IPS DF 19.7 (cell line): ENCODE results near the gene DDX6.
"Not testable (repeated sequence)": the region's sequence is repeated elsewhere in the genome, so short reads cannot be mapped to it uniquely, and the experiment has no call there.

ENCODE experiments used
- DNase-seq: peaks from one replicate; pipeline ENCODE4 v3.0.0-alpha.2; 2013; ENCODE audit warnings: low read depth, low spot score

The DDX6 gene

DNA sequence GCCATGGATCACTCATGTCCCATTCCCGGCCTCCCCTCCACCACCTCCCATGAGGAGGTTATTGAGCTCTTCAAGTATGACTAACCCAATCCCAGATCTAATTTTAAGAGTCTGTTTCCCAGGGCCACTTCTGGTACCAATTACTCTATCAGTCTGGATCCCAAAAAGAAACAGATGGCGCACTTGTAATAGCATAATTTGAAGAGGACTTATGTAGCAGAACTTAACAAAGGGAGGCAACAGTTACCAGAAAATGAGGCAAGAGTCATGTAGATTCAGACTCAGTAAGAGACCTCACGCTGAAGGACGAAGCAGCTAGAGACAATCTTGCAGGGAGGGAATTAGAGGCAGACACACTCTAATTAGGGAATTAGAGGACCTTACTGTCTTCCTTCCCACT lies 46.9 kb downstream of the DDX6 start:
- DNase-seq, result no peak

DNA sequence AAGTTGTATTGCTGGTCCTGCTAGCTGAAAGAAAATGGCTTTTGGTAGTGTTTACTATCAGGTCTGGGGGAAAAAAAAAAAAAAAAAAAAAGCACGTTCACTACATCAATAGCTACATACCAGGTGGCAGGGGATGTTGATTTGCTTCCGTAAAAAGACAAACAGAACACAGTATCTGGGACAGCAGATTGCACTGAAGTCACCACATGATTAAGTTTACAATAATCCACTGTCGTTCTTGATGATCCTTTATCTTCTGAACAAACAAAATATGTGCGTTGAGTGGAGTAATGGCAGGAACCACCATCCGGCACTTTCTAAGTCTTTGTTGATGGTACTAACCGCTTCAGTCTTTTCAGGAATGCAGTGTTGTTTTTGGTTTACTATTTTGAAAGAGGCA lies 48.7 kb downstream of the DDX6 start:
- no peak for DNase-seq

DNA sequence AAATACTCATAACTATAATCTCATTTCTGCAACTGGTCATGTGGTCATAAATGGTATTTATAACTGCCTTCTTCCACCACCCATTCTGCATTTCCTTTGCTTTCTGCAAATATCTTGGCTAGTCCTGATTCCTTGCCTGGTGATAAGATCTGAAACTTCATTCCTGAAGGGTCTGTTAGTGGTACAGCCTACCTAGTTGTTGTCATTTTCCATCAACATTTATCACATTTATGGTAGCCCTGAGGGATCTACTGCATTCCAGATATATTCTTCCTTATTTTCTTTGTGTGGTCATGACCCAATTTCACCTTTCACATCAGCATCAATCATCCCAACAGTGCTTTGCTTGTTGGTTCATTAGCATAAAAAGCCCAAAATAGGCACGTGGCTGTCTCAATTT lies 50.1 kb downstream of the DDX6 start:
- no peak for DNase-seq

DNA sequence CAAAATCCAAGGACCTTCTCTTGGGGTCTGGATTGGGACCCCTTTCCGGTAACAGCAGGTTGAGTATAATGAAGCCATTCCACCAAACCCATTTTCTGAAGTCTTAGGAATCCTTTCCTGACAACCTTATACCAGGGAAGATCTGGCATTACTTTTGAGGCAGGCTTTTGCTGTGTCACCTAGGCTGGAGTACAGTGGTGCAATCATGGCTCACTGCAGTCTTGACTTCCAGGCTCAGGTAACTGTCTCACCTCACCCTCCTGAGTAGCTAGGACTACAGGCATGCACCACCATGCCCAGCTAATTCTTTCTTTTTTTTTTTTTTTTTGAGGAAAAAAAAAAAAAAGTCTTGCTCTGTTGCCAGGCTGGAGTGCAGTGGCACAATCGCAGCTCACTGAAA lies 55.8 kb downstream of the DDX6 start:
- DNase-seq, result no peak

DNA sequence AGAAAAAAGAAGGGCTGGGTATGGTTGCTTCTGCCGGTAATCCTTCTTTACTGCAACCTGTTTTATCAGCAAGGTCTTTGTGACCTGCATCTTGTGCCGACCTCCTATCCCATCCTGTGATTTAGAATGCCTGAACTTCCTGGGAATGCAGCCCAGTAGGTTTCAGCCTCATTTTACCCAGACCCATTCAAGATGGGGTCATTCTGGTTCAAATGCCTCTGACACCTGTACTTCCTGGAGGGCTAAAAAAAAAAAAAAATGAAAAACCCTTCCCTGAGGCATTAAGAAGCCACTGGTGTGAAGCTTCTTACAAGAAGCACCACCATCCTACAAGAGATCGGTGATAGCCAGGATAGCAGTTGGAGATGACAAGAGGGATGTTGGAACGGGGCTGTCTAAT lies 56.9 kb downstream of the DDX6 start:
- DNase-seq, result no peak

- not testable (repeated sequence) for DNase-seq
These were observed 61.2 kb downstream of the DDX6 start for GRCh38 chr11:118729753-118730152.

DNA sequence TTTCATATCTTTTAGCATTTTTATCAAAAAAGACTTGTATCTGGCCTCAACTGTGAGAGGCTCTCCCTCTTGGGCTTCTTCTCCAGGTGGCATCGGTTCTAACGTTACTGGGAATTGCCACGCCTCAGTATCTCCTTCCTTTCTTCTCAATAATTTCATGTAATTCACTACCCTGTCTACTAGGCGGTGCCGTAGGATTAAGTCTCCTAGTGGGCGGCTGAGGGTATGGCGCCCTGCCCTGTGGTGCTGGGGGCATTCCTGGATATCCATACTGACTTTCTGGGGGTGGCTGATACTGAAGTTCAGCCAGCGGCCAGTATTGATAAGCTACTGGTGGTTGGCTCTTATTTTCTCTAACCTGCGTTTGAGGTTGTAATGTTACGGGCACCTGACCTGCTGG lies 62.9 kb downstream of the DDX6 start:
- not testable (repeated sequence) for DNase-seq

GRCh38 chr11:118727721-118728066 lies 63.3 kb downstream of the DDX6 start:
- DNase-seq, result not testable (repeated sequence)

- DNase-seq, result not testable (repeated sequence)
These were observed 63.8 kb downstream of the DDX6 start for GRCh38 chr11:118727001-118727720.

- DNase-seq, result not testable (repeated sequence)
These were observed 69.4 kb downstream of the DDX6 start for GRCh38 chr11:118721478-118722015.

DNA sequence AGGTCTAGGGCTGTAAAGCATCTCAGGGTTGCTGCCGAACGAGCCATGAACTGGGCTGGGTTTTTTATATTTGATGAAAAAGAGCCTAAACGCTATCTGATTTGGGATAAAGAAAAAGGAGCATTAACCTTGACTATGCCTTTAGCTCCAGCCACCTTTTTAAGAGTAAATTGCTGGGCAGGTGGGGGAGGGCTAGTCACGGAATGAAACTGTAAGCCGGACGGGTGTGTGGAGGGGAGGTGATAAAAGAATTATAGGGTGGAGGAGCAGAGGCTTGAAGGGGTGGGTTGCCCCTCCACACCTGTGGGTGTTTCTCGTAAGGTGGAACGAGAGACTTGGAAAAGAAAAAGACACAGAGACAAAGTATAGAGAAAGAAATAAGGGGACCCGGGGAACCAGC lies 70.2 kb downstream of the DDX6 start:
- DNase-seq, result not testable (repeated sequence)

DNA sequence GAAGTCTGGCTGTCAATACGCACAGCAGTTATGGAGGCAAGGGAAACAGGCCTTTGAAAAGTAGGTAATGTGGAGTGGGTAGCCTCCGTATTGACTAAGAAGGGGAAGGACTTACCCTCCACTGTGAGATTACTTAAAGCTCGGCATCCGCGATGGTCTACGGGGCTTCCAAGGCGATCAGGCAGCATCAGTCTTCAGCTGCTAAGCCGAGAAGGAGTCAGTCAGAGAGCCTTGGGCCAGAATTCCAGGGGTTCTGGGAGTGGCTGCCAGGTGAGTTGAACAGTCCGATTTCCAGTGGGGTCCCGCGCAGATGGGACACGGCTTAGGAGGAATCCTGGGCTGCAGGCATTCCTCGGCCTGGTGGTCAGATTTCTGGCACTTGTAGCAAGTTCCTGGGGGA lies 70.9 kb downstream of the DDX6 start:
- not testable (repeated sequence) for DNase-seq

DNA sequence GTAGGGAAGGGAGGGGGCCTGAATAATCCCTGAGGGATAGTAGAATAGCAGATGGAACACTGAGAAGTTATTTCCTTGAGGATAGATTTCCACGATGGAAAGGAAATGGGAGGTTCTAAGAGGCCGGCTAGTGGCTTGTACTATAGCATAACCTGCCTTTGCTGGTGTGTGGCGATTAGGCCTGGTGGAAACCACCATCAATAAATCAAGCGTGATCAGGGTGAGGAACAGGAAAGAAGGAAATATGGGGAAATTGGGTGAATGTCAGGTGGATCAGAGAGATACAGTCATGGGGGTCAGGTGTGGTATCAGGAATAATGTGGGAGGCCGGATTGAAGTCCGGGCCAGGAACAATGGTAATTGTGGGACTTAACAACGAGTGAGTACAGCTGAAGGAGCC lies 72.4 kb downstream of the DDX6 start:
- not testable (repeated sequence) for DNase-seq

DNA sequence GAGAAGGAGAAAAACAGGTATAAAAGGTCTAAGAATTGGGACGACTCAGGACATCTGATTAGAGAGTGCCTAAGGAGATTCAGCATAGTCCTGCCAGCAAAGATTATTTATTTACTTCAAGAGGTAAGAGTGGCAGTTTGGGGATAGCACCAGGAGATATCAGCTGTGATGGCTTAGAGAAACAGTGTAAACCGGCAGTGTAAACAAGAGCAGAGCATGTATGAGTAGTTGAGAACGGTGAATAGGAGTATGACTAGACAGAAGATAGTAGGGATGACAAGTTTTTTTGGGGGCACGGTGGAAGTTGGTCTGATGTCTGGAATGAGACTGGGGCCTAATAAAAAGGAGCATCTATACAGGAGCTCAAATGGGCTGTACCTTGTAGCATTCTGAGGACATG lies 73.2 kb downstream of the DDX6 start:
- not testable (repeated sequence) for DNase-seq

DNA sequence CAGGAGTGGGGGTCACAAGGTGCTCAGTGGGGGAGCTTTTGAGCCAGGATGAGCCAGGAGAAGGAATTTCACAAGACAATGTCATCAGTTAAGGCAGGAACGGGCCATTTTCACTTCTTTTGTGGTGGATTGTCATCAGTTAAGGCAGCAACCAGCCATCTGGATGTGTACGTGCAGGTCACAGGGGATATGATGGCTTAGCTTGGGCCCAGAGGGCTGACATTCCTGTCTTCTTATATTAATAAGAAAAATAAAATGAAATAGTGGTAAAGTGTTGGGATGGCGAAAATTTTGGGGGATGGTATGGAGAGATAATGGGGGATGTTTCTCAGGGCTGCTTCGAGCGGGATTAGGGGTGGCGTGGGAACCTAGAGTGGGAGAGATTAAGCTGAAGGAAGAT lies 73.7 kb downstream of the DDX6 start:
- not testable (repeated sequence) for DNase-seq

DNA sequence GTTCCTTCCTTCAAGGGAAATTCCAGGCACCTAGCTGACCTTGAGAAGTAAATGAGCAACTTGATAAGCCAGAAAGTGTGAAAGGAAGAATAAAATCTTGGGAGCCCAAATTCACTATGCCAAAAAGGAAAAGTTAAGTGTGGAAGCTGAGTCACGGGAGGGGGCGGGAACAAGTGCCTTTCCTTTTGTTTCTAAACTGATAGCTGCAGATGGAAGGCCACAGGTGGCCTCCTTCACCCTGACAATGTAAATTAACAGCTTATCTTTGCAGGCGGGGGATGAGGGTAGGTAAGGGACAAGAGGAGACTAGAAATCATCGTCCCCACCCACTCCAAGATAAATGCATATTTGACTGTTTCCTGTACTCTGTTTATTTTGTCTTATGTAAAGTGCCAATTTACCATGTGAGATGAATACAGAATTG lies 75.1 kb downstream of the DDX6 start:
- DNase-seq, result peak; percentile 80

DNA sequence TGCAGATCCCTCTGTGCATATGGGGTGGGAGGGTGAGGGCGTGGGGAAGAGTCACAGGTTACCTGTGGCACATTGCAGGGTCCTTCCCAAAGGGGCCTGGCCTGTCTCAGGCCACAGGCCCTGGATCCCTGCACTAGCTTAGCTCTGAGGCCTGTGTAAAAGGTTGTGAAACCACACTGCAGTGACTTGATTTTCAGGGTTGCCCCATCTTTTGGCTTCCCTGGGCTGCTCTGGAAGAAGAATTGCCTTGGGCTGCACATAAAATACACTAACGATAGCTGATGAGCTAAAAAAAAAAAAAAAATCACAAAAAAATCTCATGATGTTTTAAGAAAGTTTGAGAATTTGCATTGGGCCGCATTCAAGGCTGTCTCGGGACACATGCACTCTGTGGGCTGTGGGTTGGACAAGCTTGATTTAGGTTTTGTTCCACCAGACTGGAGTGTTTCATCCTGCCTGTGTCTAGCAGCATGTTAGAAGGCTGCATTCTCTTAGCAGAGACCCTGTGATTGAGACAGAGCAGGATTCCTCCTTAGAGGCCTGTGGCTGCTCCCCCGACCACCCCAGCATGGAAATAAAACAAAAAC lies 75.6 kb downstream of the DDX6 start:
- DNase-seq, result no peak

DNA sequence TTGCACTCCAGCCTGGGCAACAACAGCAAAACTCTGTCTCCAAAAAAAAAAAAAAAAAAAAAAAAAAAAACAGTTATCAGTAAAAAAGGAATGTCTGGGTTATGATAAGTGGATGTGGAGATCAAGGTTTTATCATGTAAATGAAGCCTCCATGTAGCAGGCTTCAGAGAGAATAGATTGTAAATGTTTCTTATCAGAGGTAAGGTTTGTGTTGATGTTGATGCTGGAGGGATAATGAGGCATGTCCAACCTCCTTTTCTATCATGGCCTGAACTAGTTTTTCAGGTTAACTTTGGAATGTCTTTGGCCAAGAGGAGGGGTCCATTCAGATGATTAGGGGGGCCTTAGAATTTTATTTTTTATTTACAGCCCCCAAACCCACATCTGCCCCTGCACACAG lies 76.1 kb downstream of the DDX6 start:
- no peak for DNase-seq

DNA sequence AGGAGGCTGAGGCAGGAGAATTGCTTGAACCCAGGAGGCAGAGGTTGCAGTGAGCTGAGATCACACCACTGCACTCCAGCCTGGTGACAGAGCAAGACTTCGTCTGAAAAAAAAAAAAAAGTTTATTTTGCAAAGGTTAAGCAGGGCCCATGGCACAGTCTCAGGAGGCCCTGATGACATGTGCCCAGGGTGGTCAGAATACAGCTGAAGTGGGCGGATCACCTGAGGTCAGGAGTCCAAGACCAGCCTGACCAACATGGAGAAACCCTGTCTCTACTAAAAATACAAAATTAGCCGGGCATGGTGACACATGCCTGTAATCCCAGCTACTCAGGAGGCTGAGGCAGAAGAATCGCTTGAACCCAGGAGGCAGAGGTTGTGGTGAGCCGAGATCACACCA lies 76.5 kb downstream of the DDX6 start:
- DNase-seq, result not testable (repeated sequence)

- DNase-seq, result no peak
These were observed 82.7 kb downstream of the DDX6 start for GRCh38 chr11:118708296-118708695.

GRCh38 chr11:118706546-118706825 lies 84.5 kb downstream of the DDX6 start:
- no peak for DNase-seq

GRCh38 chr11:118705791-118706545 lies 85.0 kb downstream of the DDX6 start:
- DNase-seq, result no peak
